Activated CD8-positive, alpha-beta T cell treated with anti-CD3 and anti-CD28 coated beads, Interleukin-2, amount 10 ng/mL, durations not matched to agents 7 days and 5 days (primary cell): ENCODE measurements around the gene ADAP1. TPM values are rescaled to one million over a fixed set of nuclear protein-coding genes. Genes with fewer than 3 reads are reported as not detected.

ENCODE experiments used
- ATAC-seq: fragments of 150-1000 bp; cut with Tn5 transposase; one replicate; pipeline ENCODE4 v1.10.0; 2021; ENCODE audit warnings: moderate library complexity
- CTCF ChIA-PET: fragments of 350-600 bp; sonication (Branson Sonifier 250); formaldehyde crosslinking; loops from one replicate; lab custom pipeline; 2021; ENCODE audit warnings: antibody characterized with exemption; lab: Charles Lee
- POLR2A ChIA-PET: fragments of 350-600 bp; sonication (Branson Sonifier 250); formaldehyde crosslinking; loops from one replicate; lab custom pipeline; 2021; ENCODE audit warnings: antibody characterized with exemption; lab: Charles Lee
- DNase-seq: peaks from one replicate; pipeline ENCODE4 v3.0.0-alpha.2; 2020
- H3K27ac Mint-ChIP-seq: one replicate; pipeline ENCODE4 v1.8.0; 2021; ENCODE audit warnings: mild to moderate bottlenecking, mixed read lengths
- H3K27me3 Mint-ChIP-seq: one replicate; pipeline ENCODE4 v1.8.0; 2021; ENCODE audit warnings: low read depth, mixed read lengths
- H3K36me3 Mint-ChIP-seq: one replicate; pipeline ENCODE4 v1.8.0; 2021; ENCODE audit warnings: low read depth, mixed read lengths
- H3K4me1 Mint-ChIP-seq: one replicate; pipeline ENCODE4 v1.8.0; 2021; ENCODE audit warnings: low read depth, mixed read lengths
- H3K4me3 Mint-ChIP-seq: one replicate; pipeline ENCODE4 v1.8.0; 2021; ENCODE audit warnings: mild to moderate bottlenecking, mixed read lengths
- H3K9me3 Mint-ChIP-seq: one replicate; pipeline ENCODE4 v1.8.0; 2022; ENCODE audit warnings: mixed read lengths; ENCODE audit not compliant: insufficient read depth
- total RNA-seq, 2 experiments: library from RNA; stranded (reverse); gene quantifications; one replicate each; pipeline ENCODE4 v1.2.3, GENCODE V29; 2021

Gene ADAP1
- total RNA-seq, 2 experiments from 2014 or later, result 24.2 to 28.6 TPM

DNA sequence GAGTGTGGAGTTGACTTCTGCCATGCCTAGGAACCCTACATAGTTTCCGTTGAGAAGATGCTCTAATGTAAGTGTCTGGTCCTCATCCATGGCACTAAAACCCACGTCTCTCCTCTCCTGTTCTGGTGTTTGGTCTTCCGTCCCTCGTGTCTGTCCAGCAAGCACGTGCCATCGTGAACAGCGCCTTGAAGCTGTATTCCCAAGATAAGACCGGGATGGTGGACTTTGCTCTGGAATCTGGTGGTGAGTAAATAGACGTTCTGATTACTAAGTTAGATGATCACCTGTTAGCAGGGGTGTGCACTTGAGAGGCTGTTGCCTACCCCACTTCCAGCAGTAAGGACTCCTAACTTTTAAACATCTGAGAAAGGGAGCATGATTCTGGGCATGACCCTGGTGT lies 93.3 kb downstream of the ADAP1 start:
- POLR2A ChIA-PET, result no interaction called here
- CTCF ChIA-PET, result interaction anchor here (0.6 to 1.6 kb wide), 2 partner anchors 12 to 18 kb away, joined by 3 read pairs; no protein-coding TSS in a partner anchor
- ATAC-seq (no peak), DNase-seq (no peak)
- no peak overlapping the region for H3K27ac Mint-ChIP-seq
- no peaks in the 10 kb centered on the region for H3K27me3 Mint-ChIP-seq
- H3K4me1 Mint-ChIP-seq, result no peaks in the 10 kb centered on the region
- H3K9me3 Mint-ChIP-seq, result no peaks in the 10 kb centered on the region
- peaks cover 29% of the 10 kb centered on the region for H3K36me3 Mint-ChIP-seq
- H3K4me3 Mint-ChIP-seq, result no peak overlapping the region

DNA sequence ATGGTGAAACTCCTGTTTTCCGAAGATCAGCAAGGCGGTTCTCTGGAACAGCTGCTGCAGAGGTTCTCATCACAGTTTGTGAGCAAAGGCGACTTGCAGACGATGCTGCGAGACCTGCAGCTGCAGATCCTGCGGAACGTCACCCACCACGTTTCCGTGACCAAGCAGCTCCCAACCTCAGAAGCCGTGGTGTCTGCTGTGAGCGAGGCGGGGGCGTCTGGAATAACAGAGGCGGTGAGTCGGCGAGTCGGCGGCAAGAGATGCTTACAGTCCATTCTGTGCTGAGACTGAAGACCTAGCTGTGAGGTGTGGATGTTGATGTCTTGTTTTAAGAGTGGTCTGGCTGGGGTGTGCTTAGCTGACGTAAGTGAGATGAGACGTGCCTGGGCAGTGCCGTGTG lies 94.3 kb downstream of the ADAP1 start:
- ChIA-PET POLR2A (no interaction called here), CTCF (no interaction called here)
- H3K27ac Mint-ChIP-seq, result no peak overlapping the region
- H3K4me1 Mint-ChIP-seq, result no peaks in the 10 kb centered on the region
- ATAC-seq (no peak), DNase-seq (no peak)
- peaks cover 23% of the 10 kb centered on the region for H3K36me3 Mint-ChIP-seq
- no peaks in the 10 kb centered on the region for H3K9me3 Mint-ChIP-seq
- H3K27me3 Mint-ChIP-seq, result no peaks in the 10 kb centered on the region
- H3K4me3 Mint-ChIP-seq, result no peak overlapping the region

DNA sequence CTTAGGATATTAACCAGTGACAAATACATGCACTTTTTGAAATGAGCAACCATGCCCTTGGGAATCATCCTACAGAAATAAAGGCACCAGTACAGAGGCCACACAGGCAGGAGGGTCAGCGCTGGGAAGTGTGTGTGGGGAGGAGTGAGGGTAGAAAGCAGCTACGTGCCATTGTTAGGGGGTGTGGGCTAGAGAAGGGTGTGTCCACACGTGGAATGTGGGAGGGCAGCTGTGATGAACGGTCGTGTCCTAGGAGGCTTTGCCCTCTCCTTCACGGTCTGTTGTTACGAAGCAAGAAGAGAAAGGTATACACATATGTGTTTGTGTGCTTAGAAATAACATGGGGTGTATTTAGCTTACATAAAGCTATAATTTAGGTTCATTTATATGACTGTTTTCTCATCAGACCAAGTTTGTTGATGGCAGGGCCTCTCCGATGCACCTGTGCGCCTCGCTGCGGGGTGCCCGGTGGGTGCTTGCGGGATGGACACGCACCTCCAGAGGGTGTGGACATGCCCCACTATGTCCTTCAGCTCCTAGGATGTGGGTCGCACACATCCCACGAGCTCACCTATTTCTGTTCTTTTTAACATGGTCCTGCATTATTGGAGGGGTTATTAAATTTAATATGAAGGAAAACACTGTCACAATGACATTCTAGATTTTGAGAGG lies 95.0 kb downstream of the ADAP1 start:
- Mint-ChIP-seq H3K27ac (no peak overlapping the region), H3K9me3 (no peaks in the 10 kb centered on the region), H3K4me1 (no peaks in the 10 kb centered on the region), H3K27me3 (no peaks in the 10 kb centered on the region), H3K36me3 (peaks cover 23% of the 10 kb centered on the region), H3K4me3 (no peak overlapping the region)
- no peak for ATAC-seq
- CTCF ChIA-PET, result interaction anchor here (1.3 kb wide), 1 partner anchor 11 kb away, joined by 3 read pairs; no protein-coding TSS in a partner anchor
- POLR2A ChIA-PET, result interaction anchor here (0.8 kb wide), 1 partner anchor 16 kb away, joined by 4 read pairs; no protein-coding TSS in a partner anchor
- DNase-seq, result no peak

GRCh38 chr7:857661-858060 lies 96.8 kb downstream of the ADAP1 start:
- H3K27ac Mint-ChIP-seq, result no peak overlapping the region
- ATAC-seq (no peak), DNase-seq (no peak)
- H3K27me3 Mint-ChIP-seq, result no peaks in the 10 kb centered on the region
- no peak overlapping the region for H3K4me3 Mint-ChIP-seq
- H3K9me3 Mint-ChIP-seq, result no peaks in the 10 kb centered on the region
- H3K4me1 Mint-ChIP-seq, result no peaks in the 10 kb centered on the region
- peaks cover 30% of the 10 kb centered on the region for H3K36me3 Mint-ChIP-seq
- ChIA-PET CTCF (no interaction called here), POLR2A (no interaction called here)

GRCh38 chr7:856444-857095 lies 97.9 kb downstream of the ADAP1 start:
- Mint-ChIP-seq H3K36me3 (peaks cover 22% of the 10 kb centered on the region), H3K9me3 (no peaks in the 10 kb centered on the region), H3K4me1 (no peaks in the 10 kb centered on the region), H3K27me3 (no peaks in the 10 kb centered on the region), H3K27ac (no peak overlapping the region), H3K4me3 (no peak overlapping the region)
- no peak for ATAC-seq
- CTCF ChIA-PET, result no interaction called here
- POLR2A ChIA-PET, result no interaction called here
- DNase-seq, result no peak

GRCh38 chr7:855686-856369 lies 98.7 kb downstream of the ADAP1 start:
- Mint-ChIP-seq H3K27ac (no peak overlapping the region), H3K4me3 (no peak overlapping the region), H3K36me3 (peaks cover 18% of the 10 kb centered on the region), H3K9me3 (no peaks in the 10 kb centered on the region), H3K27me3 (no peaks in the 10 kb centered on the region), H3K4me1 (no peaks in the 10 kb centered on the region)
- POLR2A ChIA-PET, result no interaction called here
- ATAC-seq (no peak), DNase-seq (no peak)
- CTCF ChIA-PET, result no interaction called here

- Mint-ChIP-seq H3K4me1 (no peaks in the 10 kb centered on the region), H3K27me3 (no peaks in the 10 kb centered on the region), H3K27ac (no peak overlapping the region), H3K9me3 (no peaks in the 10 kb centered on the region), H3K4me3 (no peak overlapping the region), H3K36me3 (peaks cover 21% of the 10 kb centered on the region)
- ATAC-seq, result no peak
- CTCF ChIA-PET, result interaction anchor here (0.9 kb wide), 1 partner anchor 18 kb away, joined by 3 read pairs; no protein-coding TSS in a partner anchor
- POLR2A ChIA-PET, result no interaction called here
- DNase-seq, result no peak
Observed at GRCh38 chr7:854118-854775, 100.2 kb downstream of the ADAP1 start.

- CTCF ChIA-PET, result interaction anchor here (0.9 kb wide), 1 partner anchor 19 kb away, joined by 3 read pairs; no protein-coding TSS in a partner anchor
- Mint-ChIP-seq H3K27me3 (no peaks in the 10 kb centered on the region), H3K9me3 (no peaks in the 10 kb centered on the region), H3K36me3 (peaks cover 25% of the 10 kb centered on the region), H3K27ac (no peak overlapping the region), H3K4me1 (no peaks in the 10 kb centered on the region), H3K4me3 (no peak overlapping the region)
- POLR2A ChIA-PET, result no interaction called here
- DNase-seq (no peak), ATAC-seq (no peak)
Observed at GRCh38 chr7:853366-854117, 100.9 kb downstream of the ADAP1 start.

- POLR2A ChIA-PET, result interaction anchor here (0.6 kb wide), 1 partner anchor 62 kb away, joined by 3 read pairs; no protein-coding TSS in a partner anchor
- Mint-ChIP-seq H3K4me3 (no peak overlapping the region), H3K9me3 (peaks cover 5% of the 10 kb centered on the region), H3K27me3 (no peaks in the 10 kb centered on the region), H3K4me1 (no peaks in the 10 kb centered on the region), H3K36me3 (peaks cover 29% of the 10 kb centered on the region), H3K27ac (no peak overlapping the region)
- ATAC-seq, result no peak
- no peak for DNase-seq
- CTCF ChIA-PET, result no interaction called here
Observed at GRCh38 chr7:851204-851603, 103.3 kb downstream of the ADAP1 start.

GRCh38 chr7:849781-850180 lies 104.7 kb downstream of the ADAP1 start:
- Mint-ChIP-seq H3K4me3 (no peak overlapping the region), H3K36me3 (peaks cover 30% of the 10 kb centered on the region), H3K27me3 (no peaks in the 10 kb centered on the region), H3K4me1 (no peaks in the 10 kb centered on the region), H3K9me3 (peaks cover 5% of the 10 kb centered on the region), H3K27ac (no peak overlapping the region)
- no peak for ATAC-seq
- CTCF ChIA-PET, result no interaction called here
- POLR2A ChIA-PET, result no interaction called here
- no peak for DNase-seq

DNA sequence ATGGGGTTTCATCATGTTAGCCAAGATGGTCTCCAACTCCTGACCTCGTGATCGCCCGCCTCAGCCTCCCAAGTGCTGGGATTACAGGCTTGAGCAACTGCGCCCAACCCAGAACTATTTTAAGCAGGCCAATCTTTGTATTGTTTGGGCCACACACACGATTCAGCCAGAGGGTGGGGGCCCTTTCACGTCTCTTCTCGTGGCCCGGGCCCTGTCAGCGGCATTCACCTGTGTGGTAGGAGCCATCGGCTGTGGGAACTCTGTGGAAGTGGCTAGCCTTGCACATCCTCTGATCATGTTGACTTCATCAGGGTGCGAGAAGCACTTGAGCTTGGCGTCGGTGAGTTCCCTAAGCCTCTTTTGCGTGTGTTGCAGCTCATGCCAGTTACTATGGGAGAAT lies 105.3 kb downstream of the ADAP1 start:
- DNase-seq, result no peak
- peaks cover 26% of the 10 kb centered on the region for H3K36me3 Mint-ChIP-seq
- peaks cover 5% of the 10 kb centered on the region for H3K9me3 Mint-ChIP-seq
- H3K4me1 Mint-ChIP-seq, result no peaks in the 10 kb centered on the region
- POLR2A ChIA-PET, result no interaction called here
- no peaks in the 10 kb centered on the region for H3K27me3 Mint-ChIP-seq
- CTCF ChIA-PET, result interaction anchor here (1.1 kb wide), 1 partner anchor 24 kb away, joined by 4 read pairs; no protein-coding TSS in a partner anchor
- no peak overlapping the region for H3K27ac Mint-ChIP-seq
- no peak for ATAC-seq
- H3K4me3 Mint-ChIP-seq, result no peak overlapping the region
